Measurements from ENCODE around the gene ZNF625.
"Not testable (repeated sequence)": the region's sequence is repeated elsewhere in the genome, so short reads cannot be mapped to it uniquely, and the experiment has no call there.

ZNF625 gene

DNA sequence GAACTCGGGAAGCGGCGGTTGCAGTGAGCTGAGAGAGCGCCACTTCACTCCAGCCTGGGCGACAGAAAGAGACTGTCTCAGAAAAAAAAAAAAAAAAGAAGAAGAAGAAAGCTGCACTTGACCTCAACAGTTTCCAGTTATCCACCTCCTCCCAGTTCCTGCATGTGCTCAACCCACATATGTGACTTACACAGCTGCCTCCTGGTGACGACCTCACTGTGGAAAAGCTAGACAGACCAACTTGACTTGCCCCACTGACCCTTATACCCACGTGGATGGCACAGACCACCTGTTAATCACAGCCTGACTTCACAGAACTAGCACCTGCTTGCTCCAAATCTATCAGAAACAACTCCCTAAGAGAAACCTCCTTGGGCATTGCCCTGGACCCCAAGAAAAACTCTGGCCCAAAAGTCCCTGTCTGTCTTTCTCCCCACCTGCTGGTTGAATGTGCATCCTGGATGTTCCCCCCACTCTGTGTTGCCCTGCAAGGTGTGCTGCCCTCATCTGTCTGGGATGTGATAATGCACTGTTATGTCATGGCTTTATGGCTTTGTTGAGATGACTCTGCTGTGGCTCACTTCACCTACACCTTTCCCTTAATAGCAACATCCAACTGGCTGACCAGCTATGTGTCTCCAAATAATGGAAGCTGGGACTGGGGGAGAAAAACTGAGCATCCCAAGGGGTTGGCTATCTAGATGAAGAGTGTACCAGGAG lies 19.2 kb downstream of the ZNF625 start:
- FAIRE-seq, result no peak

DNA sequence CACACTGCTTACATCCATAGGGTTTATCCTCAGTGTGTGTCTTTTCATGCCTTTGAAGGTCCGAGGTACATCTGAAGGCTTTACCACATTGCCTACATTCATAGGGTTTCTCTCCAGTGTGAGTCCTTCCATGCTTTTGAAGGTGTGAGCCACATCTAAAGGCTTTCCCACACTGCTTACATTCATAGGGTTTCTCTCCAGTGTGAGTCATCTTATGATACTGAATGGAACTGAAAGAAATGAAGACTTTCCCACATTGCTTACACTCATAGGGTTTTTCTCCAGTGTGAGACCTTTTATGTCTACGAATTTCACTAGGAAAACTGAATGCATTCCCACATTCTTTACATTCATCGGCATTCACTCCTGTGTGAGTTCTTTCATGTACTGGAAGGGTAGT lies 23.5 kb downstream of the ZNF625 start:
- no peak for FAIRE-seq

DNA sequence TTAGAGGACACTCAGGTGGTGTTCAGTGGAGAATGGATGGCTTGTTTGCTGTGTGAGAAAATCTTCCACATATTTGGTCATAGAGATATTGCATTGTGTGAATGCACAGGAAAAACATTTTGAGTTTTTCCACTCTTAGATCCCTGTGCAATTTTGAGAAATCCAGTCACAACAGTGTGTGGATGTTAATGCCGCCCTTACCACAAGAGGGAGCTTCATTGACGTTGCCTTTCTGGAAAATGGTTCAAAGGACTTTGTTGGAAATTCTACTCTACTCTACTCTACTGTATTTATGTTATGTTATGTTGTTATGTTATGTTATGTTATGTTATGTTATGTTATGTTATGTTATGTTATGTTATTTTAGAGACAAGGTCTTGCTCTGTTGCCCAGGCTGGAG lies 29.8 kb downstream of the ZNF625 start:
- no peak for FAIRE-seq

DNA sequence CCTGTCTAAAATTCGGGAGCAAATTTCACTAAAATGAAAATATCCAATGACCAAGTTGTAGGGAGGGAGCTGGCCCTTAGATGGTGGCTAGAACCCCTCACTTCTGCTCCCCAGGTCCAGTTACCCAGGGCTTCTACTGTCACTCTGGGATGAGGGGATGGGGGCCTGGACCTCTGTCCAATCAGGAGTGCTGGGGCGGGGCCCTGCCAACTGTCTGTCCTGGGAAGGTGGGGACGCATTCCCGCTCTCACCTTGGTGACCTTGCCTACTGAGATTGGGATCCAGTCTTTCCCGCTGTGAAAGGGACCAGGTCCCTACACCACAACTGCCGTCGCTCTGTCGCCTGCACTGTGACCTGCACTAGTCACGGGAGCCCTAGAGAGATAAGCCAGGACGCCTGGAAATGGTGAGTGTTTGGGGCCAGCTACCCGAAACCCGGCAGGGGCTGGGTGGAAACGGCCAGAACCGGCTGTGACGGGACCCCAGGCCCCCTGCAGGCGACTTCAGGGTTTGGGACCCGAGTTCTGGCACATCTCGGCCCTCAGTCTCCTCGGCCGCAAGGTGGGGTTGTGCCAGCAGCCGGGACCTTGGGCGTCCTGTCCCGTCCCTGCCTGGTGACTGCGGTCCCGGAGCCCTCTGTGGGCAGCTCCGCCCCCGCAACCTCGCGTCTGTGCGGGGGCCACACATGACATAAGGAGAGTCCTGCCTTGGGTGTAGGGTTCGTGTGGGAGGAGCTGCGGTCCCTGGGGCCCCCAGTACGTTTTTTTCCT lies 39.1 kb downstream of the ZNF625 start:
- FAIRE-seq, result no peak

DNA sequence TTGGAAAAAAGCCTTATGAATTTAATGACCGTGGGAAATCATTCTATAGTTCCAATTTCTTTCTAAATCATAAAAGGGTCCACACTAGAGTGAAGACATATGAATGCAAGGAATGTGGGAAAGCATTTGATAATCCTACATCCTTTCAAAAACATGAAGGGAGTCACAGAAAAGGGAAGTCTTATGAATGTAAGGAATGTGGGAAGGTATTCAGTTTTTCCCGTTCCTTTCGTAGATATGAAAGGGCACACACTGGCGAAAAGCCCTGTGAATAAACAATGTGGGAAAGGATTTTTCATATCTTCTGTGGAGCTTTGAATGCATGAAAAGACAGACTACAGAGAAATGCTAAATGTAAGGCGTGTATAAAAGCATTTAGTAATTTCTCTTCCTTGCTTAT lies 43.4 kb downstream of the ZNF625 start:
- no peak for FAIRE-seq

DNA sequence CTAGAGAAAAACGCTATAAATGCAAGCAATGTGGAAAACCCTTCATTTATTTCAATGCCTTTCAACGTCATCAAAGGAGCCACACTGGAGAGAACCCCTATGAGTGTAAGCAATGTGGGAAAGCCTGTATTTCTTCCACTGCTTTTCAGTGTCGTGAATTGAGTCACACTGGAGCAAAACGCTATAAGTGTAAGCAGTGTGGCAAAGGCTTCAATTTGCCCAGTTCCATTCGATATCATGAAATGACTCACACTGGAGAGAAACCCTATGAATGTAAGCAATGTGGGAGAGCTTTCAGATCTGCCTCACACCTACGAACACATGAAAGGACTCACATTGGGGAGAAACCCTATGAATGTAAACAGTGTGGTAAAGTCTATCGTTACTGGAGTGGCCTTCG lies 43.8 kb downstream of the ZNF625 start:
- FAIRE-seq, result no peak

DNA sequence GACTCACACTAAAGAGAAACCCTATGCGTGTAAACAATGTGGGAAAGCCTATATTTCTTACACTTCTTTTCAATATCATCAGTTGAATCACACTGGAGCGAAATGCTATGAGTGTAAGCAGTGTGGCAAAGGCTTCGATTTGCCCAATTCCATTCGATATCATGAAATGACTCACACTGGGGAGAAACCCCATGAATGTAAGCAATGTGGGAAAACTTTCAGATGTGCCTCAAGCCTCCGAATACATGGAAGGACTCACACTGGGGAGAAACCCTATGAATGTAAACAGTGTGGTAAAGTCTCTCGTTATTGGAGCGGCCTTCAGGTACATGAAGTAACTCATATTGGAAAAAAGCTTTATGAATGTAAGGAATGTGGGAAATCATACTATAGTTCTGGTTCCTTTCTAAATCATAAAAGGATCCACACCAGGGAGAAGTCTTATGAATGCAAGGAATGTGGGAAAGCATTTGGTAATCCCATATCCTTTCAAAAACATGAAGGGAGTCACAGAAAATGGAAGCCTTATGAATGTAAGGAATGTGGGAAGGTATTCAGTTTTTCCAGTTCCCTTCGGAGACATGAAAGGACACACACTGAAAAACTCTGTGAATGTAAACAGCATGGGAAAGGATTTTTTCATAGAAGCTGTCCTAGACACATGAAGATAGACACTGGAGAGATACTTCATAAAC lies 44.4 kb downstream of the ZNF625 start:
- no peak for FAIRE-seq

DNA sequence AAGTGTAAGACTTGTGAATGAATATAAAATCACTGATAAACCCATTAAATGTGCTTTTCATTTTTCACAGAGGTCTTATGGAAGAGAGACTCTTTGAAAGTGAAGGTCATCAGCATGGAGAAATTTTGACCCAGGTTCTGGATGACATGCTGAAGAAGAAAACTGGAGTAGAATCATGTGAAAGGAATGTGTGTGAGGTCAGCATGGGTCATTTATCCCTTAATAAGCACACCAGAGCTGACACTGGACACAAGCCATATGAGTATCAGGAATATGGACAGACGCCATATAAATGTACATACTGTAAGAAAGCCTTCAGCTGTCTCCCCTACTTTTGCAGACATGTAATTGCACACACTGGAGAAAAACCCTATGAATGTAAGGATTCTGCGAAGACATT lies 45.4 kb downstream of the ZNF625 start:
- FAIRE-seq, result no peak

DNA sequence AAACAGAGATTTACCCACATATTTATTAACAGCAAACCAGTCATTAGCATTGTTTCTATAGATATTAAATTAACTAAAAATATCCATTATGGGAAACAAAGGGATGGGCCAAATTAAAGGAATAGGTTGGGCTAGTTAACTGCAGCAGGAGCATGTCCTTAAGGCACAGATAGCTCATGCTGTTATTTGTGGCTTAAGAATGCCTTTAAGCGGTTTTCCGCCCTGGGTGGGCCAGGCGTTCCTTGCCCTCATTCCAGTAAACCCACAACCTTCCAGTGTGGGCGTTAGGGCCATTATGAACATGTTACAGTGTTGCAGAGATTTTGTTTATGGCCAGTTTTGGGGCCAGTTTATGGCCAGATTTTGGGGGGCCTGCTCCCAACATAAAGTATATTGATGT lies 52.6 kb downstream of the ZNF625 start:
- not testable (repeated sequence) for FAIRE-seq

DNA sequence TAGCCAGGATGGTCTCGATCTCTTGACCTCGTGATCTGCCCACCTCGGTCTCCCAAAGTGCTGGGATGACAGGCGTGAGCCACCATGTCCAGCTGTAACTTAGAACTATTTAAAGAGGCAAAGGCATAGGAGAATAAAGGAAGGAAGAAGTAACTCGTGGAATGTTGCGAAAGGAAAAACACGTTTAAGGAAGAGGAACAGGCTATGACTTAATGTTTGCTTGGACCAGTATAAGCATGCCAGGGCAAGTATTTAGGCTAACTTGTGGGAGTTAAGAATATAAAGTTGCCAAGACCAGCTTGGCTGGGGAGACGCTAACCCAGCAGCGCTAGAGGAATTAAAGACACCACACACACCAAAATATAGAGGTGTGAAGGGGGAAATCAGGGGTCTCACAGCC lies 58.5 kb downstream of the ZNF625 start:
- no peak for FAIRE-seq

DNA sequence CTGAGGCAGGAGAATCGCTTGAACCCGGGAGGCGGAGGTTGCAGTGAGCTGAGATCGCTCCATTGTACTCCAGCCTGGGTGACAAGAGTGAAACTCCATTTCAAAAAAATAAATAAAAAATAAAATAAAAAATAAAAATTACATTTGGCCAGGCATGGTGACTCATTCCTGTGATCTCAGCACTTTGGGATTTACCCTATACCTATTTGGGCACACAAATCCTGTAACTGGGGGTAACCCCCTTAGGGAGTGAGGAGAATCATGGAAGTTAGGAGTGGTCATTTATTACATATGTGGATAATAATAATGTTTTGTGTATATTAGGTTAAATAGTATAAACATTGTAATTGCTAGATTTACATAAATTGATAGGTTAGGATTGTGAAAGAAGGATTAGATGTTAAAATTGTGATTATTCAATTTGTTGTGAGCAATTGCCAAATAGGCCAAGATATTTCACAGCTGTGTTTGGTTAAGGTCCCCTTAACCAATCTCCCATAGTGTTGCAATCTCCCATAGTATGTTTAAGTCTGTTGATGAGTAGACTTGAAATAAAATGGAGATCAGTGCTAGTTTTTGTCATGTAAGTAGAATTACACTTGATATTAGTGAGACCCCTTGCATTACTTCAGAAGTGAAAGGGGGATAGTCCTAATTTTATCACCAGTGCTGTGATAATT lies 61.3 kb downstream of the ZNF625 start:
- FAIRE-seq, result no peak
